Measurements from ENCODE around the gene CIBAR2. TPM values are rescaled to one million over a fixed set of nuclear protein-coding genes. Genes with fewer than 3 reads are reported as not detected.

CIBAR2 gene
- total and polyA plus RNA-seq, 9 of the 15 experiments (the other 6 are each of a cell fraction or from before 2014, with no cell fraction given): not detected

GRCh38 chr16:85141491-85142128, 29.3 kb upstream of the CIBAR2 start (continued):
- TF ChIP-seq TFAP4 (CRISPR knock-in tag; IDR thresholded peaks at IDR 0.05; ENCODE audit: borderline replicate concordance) (peak; percentile 39; the same call in 1 of the 2 replicates), ZNF316 (IDR thresholded peaks at IDR 0.05) (no peak), NEUROD1 (IDR thresholded peaks at IDR 0.05; ENCODE audit: borderline replicate concordance, low read depth, low read length, partially characterized antibody) (no peak), ZNF592 (IDR thresholded peaks at IDR 0.05) (no peak), CBX2 (IDR thresholded peaks at IDR 0.05; ENCODE audit: insufficient read depth, low read length, poor library complexity, severe bottlenecking) (no peak), ZNF3 (CRISPR knock-in tag; IDR thresholded peaks at IDR 0.05) (no peak), YBX1 (IDR thresholded peaks at IDR 0.05) (no peak), ZNF695 (CRISPR knock-in tag; IDR thresholded peaks at IDR 0.05) (no peak), ZNF217 (CRISPR knock-in tag; IDR thresholded peaks at IDR 0.05) (no peak), HDAC6 (IDR thresholded peaks at IDR 0.05; ENCODE audit: low read depth, low read length) (no peak), SNIP1 (IDR thresholded peaks at IDR 0.05; ENCODE audit: low read depth) (no peak), PRDM10 (IDR thresholded peaks at IDR 0.05; ENCODE audit: partially characterized antibody) (peak; percentile 69), CC2D1A (IDR thresholded peaks at IDR 0.05) (no peak), CUX1 (CRISPR knock-in tag; IDR thresholded peaks at IDR 0.05) (no peak)

All from K562 (cell line).